IPS DF 4.7 (cell line): ENCODE results near the gene LRP1B.

ENCODE experiments used
- DNase-seq: peaks from one replicate; pipeline ENCODE4 v3.0.0-alpha.2; 2013; ENCODE audit warnings: low spot score; ENCODE audit errors: extremely low read depth

LRP1B gene

DNA sequence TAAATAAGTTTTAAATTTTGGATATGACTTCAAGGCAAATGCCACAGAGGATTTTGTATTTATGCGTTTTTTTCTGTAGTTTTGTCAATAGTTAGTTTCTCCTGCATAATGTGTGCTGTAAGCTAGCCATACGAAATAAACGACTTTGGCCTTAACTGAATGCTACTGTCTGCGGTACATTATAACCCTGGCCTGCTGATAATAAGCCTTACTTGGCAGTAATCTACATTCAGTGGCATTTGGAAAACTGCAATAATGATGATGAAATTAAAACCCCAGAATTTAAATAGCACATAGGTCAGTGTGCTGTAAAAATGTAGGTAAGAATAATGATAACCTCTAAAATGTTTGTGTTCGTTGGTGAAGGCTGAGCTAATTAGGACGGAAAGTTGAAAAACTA, 88.8 kb downstream of the LRP1B start:
- no peak for DNase-seq

DNA sequence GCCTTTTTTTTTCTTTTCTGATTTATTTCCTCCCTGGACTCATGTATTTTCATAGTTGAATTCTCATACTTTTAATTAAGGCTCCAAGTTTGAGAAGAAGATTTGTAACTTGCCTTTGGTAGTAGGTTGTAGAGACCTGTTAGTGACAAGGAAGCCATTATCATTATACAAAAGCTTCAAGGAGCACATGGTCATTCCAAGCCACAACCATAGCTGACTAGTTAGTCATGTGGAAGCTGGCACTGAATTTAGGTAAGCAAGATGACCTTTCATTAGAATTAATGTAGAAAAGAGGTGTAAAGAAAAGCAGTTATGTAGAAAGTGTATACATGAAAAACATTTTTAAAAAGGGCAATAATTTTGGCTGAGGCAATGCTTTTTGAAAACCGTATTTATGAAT, 89.7 kb downstream of the LRP1B start:
- no peak for DNase-seq

DNA sequence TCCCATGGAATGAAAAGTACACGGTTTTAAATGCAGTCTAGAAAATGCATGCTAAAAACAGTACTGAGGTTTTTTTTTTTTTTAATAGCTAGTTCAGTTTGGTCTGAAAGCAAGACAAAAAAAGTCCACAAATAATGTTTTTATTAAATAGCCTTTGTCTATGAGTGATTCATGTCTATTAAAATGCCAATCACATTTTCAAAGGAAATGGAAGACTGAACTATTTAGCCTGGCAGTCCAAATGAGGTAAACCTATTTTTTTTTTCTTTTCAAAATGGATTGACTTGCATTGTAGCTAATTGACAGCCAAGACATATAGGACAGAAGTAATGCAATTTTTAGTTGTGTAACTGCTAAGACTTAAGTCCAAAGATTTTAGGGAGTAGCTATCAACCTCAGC, 90.3 kb downstream of the LRP1B start:
- DNase-seq, result no peak

DNA sequence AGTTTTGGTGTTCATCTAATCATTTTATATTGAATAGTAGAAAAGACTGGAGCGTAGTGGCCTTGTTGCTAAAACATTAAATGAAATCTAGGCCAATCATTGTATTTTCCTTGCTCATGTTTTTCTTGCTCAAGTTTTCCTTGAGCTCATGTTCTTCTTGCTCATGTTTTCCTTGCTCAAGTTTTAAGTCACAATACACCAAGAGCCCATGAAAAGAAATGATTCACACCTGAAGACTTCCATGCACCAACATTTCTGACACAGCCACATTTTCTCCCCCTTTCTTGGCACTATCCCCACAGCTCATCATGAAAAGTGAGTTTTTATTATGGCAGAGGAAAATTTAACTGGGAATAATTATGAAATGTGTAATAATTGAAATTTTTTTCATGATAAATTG, 92.0 kb downstream of the LRP1B start:
- no peak for DNase-seq

DNA sequence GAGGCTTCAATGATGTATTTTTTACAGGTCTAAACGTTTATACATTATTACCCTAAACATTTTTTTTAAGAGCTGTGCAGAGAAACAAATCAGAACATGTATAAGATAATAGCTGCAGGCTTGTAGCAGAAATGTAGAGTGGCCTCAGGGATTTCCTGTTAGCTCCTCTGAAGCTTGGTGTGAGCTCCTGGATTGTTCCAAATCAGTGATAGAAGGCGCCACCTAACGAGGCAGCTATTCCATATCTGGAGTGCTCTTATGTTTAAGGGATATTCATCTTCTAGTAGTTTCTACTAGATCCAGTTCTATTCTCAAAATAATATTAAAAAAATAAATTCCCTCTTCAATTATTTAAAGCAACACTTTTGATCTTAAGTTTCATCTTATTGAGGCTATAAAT, 93.1 kb downstream of the LRP1B start:
- DNase-seq, result no peak

DNA sequence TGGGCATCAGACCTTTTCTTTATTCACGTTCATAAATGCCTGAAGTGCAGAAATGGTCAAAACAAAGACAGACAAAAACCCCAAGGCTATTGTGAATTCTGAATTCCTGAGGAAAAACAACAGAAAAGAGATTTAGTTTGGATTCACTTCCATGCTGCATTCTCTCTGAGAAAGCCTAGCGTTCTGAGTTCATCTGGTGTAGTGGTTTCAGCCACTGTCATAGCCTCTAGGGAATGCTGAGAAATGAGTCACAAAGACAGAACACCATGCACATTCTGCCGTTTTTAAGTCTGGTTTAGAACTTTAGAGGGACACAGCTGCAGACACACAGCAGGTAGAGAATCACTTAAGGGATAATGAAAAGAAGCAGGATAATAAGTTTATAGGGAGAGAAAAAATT, 93.8 kb downstream of the LRP1B start:
- no peak for DNase-seq

DNA sequence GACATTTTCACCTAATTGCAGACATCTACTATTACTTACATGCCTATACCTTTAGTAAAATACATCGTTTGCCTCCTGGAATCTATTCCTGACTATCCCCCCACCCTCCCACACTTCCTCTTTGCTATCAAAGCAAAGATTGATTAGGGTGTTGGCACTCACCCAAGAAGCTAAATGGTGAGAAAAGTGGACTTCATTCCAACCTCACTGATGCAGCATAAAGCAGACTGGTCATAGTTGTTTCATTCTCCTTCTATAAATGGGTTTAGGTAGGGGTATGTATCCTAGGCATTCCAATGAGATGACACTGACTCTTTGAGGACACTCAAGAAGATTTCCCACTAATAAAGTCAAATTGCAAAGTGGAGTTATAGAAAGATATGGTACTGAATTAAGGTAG, 97.4 kb downstream of the LRP1B start:
- no peak for DNase-seq

DNA sequence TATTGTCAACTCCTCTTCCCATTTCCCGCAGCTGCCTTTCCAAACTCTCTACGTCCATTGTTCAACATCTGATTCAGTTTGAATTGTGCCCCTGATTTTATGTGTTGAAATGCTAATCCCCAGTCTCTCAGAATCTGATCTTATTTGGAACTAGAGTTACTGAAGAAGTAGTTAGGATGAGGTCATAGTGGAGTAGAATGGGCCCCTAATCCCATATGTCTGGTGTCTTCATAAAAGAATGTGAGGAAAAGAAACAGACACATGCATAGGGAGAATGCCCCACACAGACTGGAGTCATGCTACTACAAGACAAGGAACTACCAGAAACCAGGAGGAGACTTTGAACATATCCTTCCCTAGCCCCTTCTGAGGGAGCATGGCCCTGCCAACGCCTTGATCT, 99.2 kb downstream of the LRP1B start:
- no peak for DNase-seq

DNA sequence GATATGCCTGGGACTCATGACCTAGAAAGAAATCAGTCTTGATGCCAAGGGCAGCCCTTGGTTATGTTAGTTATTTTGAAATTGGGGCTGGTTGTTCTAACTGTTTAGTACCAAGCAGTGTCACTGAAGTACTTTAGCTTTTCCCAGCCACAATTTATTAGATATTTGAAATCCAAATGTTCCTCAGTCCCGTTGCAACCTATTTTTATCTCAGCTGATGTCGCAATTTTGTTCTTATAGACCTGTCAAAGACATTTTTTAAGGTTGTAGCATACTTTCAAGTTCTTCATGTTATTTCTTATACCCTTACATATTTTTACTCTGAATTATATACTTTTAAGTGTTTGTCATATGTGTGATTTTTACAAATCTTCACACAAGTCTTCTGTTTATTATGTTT, 100.1 kb downstream of the LRP1B start:
- DNase-seq, result no peak

DNA sequence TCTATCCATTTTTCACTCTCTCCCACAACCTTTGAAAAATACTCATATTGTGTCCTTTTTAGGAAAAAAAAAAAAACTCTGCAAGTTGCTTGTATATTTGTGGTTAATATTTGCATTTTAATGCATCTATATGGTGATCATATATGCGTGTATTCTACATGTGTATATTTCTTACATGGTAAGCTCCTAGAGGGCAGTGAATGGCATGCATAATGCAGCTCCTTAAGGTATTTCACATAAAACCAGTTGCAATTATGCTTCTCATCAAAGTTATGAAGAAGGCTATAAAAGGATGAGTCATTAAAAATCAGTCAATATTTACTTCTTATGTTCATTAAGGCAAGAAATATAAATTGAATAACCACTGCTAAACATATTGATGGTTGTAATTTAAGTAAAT, 100.8 kb downstream of the LRP1B start:
- no peak for DNase-seq

DNA sequence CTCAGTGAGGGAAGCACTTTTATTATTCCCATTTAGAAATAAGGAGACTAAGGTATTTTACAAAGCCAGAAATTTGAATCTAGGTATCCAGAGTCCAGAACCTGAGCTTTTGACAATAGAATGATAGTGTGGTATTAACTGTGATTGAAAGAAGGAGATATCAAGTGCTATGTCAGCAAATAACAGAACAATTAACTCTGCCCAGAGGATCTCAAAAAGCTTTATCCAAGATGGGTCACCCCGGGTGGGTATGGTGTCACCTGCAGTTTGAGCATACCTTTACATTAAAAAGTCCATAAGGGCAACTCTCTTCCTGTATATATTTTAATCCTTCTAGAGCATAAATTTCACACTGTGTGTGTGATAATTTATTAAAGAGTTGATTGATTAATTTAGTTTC, 105.4 kb downstream of the LRP1B start:
- DNase-seq, result no peak

DNA sequence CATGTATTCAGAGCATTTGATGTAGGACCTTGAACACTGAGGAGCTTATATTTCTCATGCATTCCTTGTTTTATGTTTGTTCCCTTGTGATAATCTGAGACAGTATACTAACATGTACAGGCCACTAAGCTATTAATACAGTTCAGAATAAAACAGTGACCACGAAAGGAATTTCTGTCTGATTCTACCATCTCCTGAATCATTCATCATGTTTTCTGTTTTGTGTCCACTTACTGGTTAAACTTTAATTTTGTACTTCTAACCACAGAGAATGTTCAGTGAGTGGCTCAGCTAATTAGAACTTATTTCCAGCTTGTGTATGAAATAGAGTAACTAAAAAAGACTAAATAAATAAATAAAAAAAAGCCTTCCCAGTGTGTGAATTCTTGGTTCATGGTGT, 110.4 kb downstream of the LRP1B start:
- no peak for DNase-seq

DNA sequence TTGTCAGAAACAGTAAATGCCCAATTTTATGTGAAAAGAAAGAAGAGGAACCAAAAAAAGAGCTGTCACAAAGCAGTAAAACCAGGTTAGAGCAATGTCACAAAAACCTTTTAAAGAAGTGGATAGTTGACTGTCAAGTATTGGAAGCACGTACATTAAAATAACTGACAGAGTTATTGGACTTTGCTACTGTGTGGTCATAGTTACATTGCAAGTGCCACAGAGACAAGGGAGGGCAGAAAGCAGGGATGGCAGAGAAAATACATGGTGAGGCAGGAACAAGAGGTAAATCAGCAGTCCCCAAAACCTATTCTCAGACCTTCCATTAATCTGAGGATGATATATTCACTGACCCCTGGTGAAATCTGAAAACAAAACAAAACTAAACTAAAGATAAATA, 116.3 kb downstream of the LRP1B start:
- no peak for DNase-seq

DNA sequence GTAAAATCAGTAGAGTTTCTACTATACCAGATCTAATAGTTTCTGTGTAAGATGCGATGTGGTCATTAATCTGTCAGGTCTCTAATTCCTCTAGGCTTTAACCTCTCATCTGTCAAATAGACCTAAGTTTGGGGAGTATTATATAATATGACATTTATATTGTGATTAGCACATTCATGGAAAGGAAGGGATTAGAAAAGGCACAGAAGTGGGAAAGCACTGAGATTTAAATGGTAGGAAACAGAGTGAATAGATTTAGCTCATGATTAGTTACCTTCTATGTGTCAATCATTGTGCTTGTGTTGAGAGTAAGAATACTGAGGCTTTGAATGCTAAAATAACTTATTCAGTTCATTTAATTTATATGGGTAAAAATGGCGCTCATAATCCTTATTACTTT, 118.0 kb downstream of the LRP1B start:
- DNase-seq, result no peak

DNA sequence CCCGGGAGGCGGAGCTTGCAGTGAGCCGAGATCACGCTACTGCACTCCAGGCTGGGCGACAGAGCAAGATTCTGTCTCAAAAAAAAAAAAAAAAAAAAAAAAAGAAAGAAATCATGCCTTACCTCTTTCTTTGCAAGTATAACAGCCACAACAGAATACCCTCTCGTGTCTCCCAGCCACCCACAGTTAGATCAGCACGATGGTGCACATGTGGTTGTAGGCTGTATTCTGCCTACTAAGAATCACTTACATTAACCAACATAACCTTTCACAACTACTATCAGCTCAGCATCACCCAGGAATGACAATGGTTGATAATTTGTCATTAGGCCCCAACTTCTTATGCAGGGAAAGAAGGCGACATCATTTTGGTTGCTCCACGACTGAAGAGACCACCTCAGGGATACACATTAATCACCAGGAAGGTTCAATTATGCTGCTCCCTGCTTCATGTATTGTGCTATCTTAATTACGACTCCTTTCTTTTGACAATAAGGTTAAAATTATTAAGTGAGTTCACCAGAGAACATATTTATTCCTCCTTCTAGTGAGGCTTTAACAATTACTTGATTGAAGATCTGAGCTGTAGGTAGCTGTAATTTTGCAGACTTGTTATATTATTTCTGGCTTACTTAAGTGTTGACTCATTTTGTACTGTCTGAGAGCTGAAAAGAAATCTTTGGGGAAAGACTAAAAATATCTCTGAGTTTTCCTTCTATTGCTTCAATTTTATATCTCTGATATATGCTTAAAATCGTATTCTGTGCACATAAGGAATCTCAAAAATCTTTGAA, 120.1 kb downstream of the LRP1B start:
- DNase-seq, result no peak

DNA sequence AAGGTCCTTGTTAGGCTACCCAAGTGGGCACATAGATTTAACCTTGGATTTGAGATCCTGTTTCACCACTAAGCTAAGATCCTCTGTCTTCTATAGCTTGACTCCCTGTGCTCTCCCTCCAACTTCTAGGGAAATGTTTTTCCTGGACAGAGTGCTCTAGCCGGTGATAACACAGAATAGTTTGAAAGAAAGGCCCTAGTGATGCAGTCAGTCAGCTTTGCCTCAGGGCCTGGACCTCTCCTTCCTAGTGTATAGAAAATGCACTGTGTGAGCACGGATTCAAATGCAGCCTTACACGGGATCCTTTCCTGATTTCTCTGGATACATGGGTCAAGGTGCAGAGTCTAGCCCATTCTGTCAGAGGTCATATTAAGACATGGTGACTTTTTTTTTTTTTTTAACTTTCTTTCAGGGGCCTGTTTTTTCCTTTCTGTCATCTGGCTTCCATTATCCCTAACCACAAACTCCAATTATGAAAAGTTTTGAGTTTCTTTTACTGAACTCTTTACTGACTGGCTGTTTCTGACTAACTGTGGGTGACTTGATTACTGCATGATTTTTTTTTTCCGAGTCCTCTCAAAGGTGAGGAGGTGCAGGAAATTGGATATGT, 122.6 kb downstream of the LRP1B start:
- no peak for DNase-seq

DNA sequence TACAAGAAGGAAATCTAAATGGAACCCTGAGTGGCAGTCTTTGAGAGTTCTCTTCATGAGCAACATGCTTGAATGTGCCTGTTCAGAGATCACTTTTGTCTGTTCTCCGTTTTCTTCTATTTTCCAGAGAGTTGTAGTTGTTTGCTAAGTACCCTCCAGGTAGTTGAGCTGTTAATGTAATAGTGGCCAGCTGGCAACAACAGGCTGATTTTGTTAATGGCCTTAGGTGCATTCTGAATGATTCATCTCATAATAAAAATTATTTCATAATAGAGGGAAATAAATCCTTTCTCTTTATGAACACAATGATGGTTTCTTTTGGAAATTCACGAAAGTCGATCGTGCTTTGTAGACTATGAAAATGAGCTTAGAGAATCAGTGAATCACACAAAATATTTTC, 136.8 kb downstream of the LRP1B start:
- DNase-seq, result no peak

DNA sequence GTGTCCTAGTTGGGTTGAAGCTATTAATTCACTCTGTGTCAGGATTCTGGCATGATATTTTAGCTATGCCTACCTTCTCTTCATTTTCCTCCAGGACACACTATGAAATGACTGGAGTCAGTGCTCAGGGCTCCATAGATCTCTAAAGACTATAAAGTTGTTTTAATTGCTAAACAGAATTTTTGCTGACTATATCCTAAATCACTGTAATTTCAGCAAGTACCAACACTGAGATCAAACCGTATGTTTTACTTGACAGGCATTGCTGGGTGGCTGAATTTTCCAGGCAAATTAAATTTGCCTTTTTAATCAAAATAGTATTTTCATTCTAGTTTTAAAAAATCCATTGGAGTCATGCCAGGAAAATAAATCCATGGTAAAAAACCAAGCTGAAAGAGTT, 138.1 kb downstream of the LRP1B start:
- no peak for DNase-seq

DNA sequence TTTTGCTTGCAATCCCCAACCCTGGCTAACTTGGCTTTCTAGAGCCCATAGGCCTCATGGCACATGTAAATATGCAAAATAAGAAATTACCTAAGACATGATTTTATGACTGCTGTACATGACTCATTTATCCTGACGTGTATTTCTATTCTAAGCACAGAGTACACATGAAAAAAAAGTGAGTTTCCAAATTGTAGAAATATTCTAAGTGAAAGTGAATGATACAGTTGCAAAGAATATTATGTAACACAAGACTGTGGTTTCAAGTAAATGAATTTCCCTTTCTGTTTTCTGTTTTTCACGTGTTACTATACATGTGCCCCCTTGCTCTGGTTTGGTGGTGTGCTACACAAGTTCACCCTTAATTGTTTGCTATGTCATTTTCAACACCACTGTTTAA, 162.4 kb downstream of the LRP1B start:
- no peak for DNase-seq

DNA sequence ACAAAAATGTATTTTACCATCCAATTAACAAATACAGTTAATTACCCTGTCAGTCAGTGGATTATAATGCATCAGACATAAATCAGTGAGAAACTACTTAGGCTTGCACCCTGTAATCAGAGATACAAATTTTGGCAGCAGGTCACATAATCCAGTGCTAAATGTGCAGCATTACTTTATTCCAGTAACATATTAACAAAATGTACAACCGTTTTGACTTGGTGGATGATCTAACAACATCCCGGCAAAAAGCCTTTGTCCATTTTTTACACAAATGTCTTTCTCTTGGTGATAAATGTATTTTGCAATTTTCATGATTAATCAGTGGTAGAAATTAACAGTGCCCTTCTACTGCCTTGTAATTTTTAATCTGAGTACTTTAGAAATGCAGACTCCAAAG, 162.8 kb downstream of the LRP1B start:
- no peak for DNase-seq

DNA sequence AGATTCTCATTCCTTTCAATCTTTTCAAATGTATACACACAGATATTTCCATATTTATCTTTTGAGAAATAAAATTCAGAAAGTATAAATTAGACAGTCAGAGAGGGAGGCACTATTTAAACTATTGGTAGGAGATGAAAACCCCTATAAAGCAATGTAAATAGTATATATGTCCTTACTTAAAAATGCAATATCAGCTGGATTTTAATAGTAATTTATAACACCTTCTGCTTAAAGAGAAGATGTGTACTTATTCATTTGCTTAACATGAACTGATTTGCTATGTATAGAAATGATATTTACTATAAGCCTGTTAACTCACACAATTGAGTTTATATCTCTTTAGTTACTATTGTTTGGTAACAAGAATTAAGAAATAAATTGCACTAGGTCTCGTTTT, 163.3 kb downstream of the LRP1B start:
- no peak for DNase-seq

DNA sequence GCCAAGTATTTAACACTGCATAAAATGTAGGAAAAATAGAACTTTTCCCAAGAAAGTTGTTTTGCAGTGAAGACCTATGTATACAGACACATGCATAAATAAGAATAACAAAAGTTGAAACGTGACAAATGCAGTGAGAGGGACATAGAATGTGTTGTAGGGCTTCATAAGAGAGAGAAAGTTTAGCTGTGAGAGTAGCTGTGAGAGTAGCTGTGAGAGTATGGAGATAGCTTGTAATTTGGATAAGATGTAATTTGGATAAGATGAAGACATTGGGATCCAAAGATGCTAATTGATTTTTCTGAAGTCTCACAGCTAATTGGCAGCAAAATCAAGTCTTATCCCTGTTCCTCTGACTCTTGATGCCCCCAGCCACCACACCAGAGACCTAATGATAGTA, 170.9 kb downstream of the LRP1B start:
- DNase-seq, result no peak

DNA sequence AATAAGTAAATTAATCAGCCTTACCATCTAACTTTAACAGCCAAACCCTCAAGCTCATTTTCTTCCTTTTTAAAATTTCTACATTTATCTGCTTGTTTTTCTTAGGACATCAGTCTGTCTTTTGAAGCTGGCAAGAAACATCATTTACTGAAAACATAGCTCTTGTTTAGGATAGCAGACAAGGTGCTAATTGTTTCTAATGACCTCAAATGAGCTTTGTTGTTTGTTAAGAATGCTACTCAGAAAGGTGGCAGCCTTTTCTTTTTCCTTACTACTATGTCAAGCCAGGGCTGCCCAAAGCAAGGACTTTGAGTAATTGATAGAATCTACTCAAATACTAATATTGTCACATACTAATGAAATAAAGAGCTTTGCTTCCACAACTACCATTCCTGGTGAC, 171.8 kb downstream of the LRP1B start:
- DNase-seq, result no peak
